ENCODE data around the gene TLE7.

The TLE7 gene

GRCh38 chr16:71442051-71442440, at the start of gene TLE7:
TSS of gene TLE7 (minus strand) at chr16:71442054. CDS start at chr16:71433324, 8,730 bp downstream.
- no peak for DNase-seq

GRCh38 chr16:71491054-71491453, 49.2 kb upstream of the TLE7 start:
- no peak for DNase-seq

GRCh38 chr16:71490361-71490760, 48.5 kb upstream of the TLE7 start:
- no peak for DNase-seq

GRCh38 chr16:71489122-71489521, 47.3 kb upstream of the TLE7 start, which contains the start of gene ZNF19:
TSS of gene ZNF19 (minus strand) at chr16:71489324. CDS start at chr16:71482114, 7,210 bp downstream.
- no peak for DNase-seq

- peak; percentile 82 for DNase-seq
Observed at GRCh38 chr16:71484006-71484893, 42.4 kb upstream of the TLE7 start.

GRCh38 chr16:71482569-71482968, 40.7 kb upstream of the TLE7 start:
- DNase-seq: no peak

- no peak for DNase-seq
Observed at GRCh38 chr16:71480956-71481355, 39.1 kb upstream of the TLE7 start.

- peak; percentile 5 for DNase-seq
Observed at GRCh38 chr16:71479420-71479819, 37.6 kb upstream of the TLE7 start.

- DNase-seq: no peak
Observed at GRCh38 chr16:71476457-71477124, 34.7 kb upstream of the TLE7 start.

- DNase-seq: no peak
Observed at GRCh38 chr16:71474864-71475263, 33.0 kb upstream of the TLE7 start.

GRCh38 chr16:71473891-71474290, 32.0 kb upstream of the TLE7 start:
- DNase-seq: no peak

- DNase-seq: no peak
Observed at GRCh38 chr16:71472931-71473330, 31.1 kb upstream of the TLE7 start.

- no peak for DNase-seq
Observed at GRCh38 chr16:71472051-71472450, 30.2 kb upstream of the TLE7 start.

- DNase-seq: no peak
Observed at GRCh38 chr16:71467810-71468209, 26.0 kb upstream of the TLE7 start.

- DNase-seq: no peak
Observed at GRCh38 chr16:71464231-71464630, 22.4 kb upstream of the TLE7 start.

- peak; percentile 61 for DNase-seq
Observed at GRCh38 chr16:71461686-71462648, 20.1 kb upstream of the TLE7 start, which contains the start of gene ZNF23. TSS of gene ZNF23 (minus strand) at chr16:71462247. CDS start at chr16:71456796, 5,451 bp downstream.

GRCh38 chr16:71460941-71461340, 19.1 kb upstream of the TLE7 start:
- no peak for DNase-seq

- DNase-seq: no peak
Observed at GRCh38 chr16:71460236-71460635, 18.4 kb upstream of the TLE7 start.

- DNase-seq: no peak
Observed at GRCh38 chr16:71459510-71459909, 17.7 kb upstream of the TLE7 start.

GRCh38 chr16:71456801-71457200, 14.9 kb upstream of the TLE7 start:
- DNase-seq: no peak

GRCh38 chr16:71453036-71453435, 11.2 kb upstream of the TLE7 start:
- DNase-seq: no peak

- no peak for DNase-seq
Observed at GRCh38 chr16:71449020-71449419, 7.2 kb upstream of the TLE7 start.
